Mononuclear cell (primary cell): ENCODE measurements around the gene L3MBTL4. TPM values are rescaled to one million over a fixed set of nuclear protein-coding genes. Genes with fewer than 3 reads are reported as not detected.
"Not testable (repeated sequence)": the region's sequence is repeated elsewhere in the genome, so short reads cannot be mapped to it uniquely, and the experiment has no call there.

ENCODE experiments used
- H3K27me3 ChIP-seq: 2 replicates; pipeline ENCODE4 v1.6.0; 2011; ENCODE audit warnings: low read length, control low read depth; ENCODE audit not compliant: insufficient read depth
- H3K4me1 ChIP-seq: 2 replicates; pipeline ENCODE4 v1.5.1; 2011; ENCODE audit warnings: mild to moderate bottlenecking, low read length, control low read depth; ENCODE audit not compliant: insufficient read depth
- H3K4me3 ChIP-seq: 2 replicates; pipeline ENCODE4 v1.5.1; 2011; ENCODE audit warnings: mild to moderate bottlenecking, low read length, moderate library complexity
- H3K9me3 ChIP-seq: 2 replicates; pipeline ENCODE4 v1.5.1; 2011; ENCODE audit warnings: low read depth, mild to moderate bottlenecking, control low read depth, low read length
- total RNA-seq: library from RNA; depleted of rRNA; stranded (reverse); fragments of >200 nt; gene quantifications from one replicate; pipeline ENCODE4 v1.2.3, GENCODE V29; 2012

The L3MBTL4 gene
- total RNA-seq, 1 donor, result 3.0 TPM

GRCh38 chr18:6414118-6414722 is 491 bp downstream of the L3MBTL4 start:
- Histone ChIP-seq H3K4me3 (peak overlapping the region; percentile 55), H3K4me1 (peaks cover 27% of the 10 kb centered on the region), H3K27me3 (peaks cover 8% of the 10 kb centered on the region), H3K9me3 (no peaks in the 10 kb centered on the region)

DNA sequence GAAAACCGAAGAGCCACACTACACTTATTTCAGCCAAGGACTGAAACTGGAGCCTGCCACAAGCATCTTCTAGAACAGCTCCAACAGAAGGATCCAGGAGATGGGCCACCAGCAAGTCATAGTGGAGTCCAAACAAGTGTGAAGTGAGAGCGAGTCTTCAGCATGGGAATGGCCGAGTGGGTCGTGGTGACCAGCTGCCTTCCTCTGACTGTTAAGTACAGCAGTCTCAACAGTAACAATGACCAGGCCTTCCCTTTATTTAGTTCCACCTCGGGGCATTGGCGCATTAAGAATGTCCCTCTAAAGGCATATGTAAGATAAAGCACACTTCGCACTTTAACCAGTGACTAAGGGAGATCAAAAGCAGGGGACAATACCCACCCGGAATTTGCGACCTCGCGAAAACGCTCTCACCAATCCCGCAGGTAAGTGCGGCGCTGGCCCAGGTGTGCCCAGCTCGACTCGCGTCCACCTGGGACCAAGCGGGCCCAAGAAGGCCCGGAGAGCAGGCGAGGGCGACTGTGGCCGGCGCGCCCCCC is 1.1 kb downstream of the L3MBTL4 start:
- Histone ChIP-seq H3K4me3 (peak overlapping the region; percentile 55), H3K4me1 (peaks cover 28% of the 10 kb centered on the region), H3K9me3 (no peaks in the 10 kb centered on the region), H3K27me3 (peaks cover 8% of the 10 kb centered on the region)

DNA sequence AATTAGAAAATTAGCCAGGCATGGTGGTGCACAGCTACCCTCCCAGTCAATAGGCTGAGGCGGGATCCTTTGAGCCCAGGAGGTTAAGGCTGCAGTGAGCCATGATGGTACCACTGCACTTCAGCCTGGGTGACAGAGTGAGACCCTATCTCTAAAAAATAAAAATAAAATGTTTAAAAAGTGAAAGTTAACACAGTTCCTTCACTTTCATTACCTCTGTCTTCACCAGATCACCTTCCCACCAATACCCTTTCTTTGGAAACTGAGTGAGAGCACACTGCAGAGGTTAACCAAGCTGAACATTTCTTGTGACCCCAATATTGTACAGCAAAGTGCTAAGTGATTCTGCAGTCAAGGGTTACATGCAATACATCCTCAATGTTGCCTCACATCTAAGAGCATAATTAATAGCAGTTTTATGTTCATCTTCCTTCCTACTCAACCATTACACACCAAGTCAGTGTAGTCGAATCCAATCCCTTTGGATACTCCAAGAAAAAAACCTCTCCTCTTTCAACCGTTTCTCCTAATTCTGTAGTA is 1.7 kb downstream of the L3MBTL4 start:
- no peak overlapping the region for H3K4me3 ChIP-seq
- peaks cover 28% of the 10 kb centered on the region for H3K4me1 ChIP-seq
- H3K27me3 ChIP-seq, result peaks cover 8% of the 10 kb centered on the region
- no peaks in the 10 kb centered on the region for H3K9me3 ChIP-seq

GRCh38 chr18:6411382-6411781 is 3.3 kb downstream of the L3MBTL4 start:
- peaks cover 8% of the 10 kb centered on the region for H3K27me3 ChIP-seq
- no peak overlapping the region for H3K4me3 ChIP-seq
- H3K9me3 ChIP-seq, result no peaks in the 10 kb centered on the region
- H3K4me1 ChIP-seq, result peaks cover 36% of the 10 kb centered on the region

GRCh38 chr18:6409933-6410332 is 4.8 kb downstream of the L3MBTL4 start:
- Histone ChIP-seq H3K4me3 (no peak overlapping the region), H3K4me1 (peaks cover 41% of the 10 kb centered on the region), H3K27me3 (peaks cover 4% of the 10 kb centered on the region), H3K9me3 (no peaks in the 10 kb centered on the region)

DNA sequence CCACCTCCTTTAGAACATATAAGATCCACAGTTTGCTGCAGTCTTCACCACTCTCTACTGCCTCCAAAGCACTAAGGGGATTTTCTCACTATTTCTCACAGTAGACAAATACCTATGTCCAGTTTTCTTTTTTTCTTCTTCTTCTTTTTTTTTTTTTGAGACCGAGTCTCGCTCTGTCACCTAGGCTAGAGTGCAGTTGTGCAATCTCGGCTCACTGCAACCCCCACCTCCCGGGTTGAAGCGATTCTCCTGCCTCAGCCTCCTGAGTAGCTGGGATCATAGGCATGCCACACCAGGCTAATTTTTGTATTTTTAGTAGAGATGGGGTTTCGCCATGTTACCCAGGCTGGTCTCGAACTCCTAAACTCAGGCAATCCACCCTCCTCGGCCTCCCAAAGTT is 6.2 kb downstream of the L3MBTL4 start:
- not testable (repeated sequence) for H3K4me3 ChIP-seq, H3K27me3 ChIP-seq, H3K9me3 ChIP-seq
- H3K4me1 ChIP-seq, result peaks cover 36% of the 10 kb centered on the region

DNA sequence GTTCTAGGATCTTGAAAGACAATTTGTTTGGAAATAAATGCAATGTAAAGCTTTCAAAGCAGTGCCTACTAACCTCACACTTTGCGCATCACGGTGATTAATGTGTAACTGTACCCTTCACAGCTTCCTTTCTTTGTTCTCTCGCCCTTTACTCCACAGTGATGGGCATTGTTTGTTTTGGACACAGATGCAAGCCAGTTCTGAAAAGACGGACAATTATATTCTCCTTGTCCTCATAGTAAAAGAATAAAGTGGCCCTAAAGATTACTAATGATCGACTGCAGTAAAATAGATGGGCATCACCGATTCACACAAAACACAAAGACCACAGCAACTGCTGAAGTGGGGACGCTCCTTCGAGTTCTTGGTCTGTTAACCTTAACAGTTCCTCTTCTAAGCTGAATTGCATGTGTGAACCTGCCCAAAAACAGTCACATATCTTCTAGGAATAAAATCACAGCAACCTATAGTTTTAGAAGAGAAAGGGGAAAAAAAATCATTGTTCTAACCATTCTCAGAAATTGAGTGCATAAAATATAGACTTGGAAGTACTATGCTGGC is 7.7 kb downstream of the L3MBTL4 start:
- no peaks in the 10 kb centered on the region for H3K27me3 ChIP-seq
- H3K9me3 ChIP-seq, result no peaks in the 10 kb centered on the region
- H3K4me3 ChIP-seq, result no peak overlapping the region
- peaks cover 23% of the 10 kb centered on the region for H3K4me1 ChIP-seq

DNA sequence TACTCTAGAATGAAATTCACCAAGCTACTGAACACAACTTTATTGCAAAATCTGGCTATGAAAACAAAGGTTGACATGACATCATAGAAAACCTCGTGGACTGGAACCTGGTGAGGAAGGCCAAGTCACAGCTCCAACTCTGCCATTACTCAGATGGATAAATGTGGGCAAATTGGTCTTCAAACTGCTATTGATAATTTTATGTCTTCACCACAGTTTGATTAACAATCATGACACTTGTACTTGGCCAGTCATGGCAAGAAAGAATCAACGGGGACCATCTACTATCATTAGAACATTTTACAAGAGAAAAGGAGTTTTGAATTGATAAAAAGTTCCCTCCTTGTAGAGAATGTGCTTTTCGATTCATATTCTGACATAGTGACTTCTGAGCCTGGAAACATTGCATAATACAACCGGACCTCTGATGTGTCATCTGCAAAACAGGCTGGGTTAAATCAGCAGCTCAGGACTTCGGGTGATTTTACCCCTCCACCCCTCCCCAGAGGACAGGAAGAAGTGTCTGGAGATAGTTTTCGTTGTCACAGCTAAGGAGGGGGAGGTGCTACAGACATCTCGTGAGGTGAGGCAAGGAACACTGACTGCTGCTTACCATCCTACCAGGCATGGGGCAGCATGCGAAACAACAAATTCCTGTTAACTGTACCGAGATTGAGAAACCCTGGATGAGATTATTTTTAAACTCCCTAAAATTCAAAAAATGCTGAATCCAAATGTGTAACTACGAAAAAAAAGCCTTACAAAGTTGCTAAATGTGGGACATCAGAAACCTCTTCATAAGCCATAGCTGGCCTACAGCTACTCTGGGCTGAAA is 8.4 kb downstream of the L3MBTL4 start:
- Histone ChIP-seq H3K9me3 (no peaks in the 10 kb centered on the region), H3K4me1 (peaks cover 23% of the 10 kb centered on the region), H3K4me3 (no peak overlapping the region), H3K27me3 (no peaks in the 10 kb centered on the region)

DNA sequence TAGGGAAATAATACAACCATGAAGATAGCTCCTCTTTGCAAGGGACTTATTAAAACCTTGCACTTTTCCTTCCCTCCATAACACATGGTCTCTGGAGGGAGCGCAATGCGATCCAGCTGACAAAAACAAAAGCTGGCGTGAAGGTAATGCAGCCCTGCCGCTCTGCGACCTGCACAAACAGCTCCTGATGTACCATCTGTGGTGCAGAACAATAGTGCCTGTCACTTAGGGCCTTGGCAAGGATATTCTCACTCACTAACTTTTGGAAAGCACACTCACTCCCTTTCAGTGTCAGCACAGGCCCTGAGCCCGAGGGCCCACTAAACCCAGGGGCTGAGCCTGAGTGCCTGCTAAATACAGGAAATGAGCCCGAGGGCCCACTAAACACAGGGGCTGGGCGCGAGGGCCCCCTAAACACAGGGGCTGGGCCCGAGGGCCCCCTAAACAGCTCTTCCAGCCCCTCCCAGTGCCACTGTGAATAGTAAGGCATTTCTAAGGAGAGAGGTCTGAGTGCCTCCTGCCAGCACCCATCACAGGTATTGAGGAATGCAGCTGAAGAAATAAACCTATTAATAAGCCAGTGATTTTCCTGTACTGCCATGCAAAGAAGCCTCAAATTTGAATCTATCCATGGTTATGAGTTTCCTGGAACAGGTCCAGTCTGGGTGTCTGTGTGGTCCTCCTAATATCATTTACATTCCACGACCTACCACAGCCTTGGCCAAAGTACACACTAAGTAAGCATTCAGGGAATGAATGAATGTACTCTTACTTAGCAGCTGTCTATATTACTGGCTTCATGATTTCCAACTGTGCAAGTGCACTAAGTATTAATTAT is 9.3 kb downstream of the L3MBTL4 start:
- no peak overlapping the region for H3K4me3 ChIP-seq

DNA sequence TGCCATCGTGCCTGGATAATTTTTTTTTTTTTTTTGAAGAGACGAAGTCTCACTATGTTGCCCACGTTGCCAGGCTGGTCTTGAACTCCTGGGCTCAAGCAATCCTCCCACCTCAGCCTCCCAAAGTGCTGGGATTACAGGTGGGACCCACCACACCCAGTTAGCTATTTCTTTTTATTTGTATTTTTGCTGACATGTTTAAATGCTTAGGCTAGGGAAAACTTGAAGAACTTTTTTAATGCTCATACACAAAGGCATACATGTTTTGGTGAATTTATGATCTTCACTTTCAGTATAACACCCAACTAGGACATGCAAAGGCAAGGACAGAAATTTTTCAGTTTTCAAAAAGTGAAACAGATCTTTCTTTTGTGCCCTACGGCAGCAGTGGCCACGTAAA is 9.9 kb downstream of the L3MBTL4 start:
- Histone ChIP-seq H3K4me1 (peaks cover 29% of the 10 kb centered on the region), H3K4me3 (no peak overlapping the region), H3K27me3 (no peaks in the 10 kb centered on the region), H3K9me3 (no peaks in the 10 kb centered on the region)

More for the DNA sequence above, 9.3 kb downstream of the L3MBTL4 start:
- Histone ChIP-seq H3K27me3 (no peaks in the 10 kb centered on the region), H3K4me1 (peaks cover 25% of the 10 kb centered on the region), H3K9me3 (no peaks in the 10 kb centered on the region)

DNA sequence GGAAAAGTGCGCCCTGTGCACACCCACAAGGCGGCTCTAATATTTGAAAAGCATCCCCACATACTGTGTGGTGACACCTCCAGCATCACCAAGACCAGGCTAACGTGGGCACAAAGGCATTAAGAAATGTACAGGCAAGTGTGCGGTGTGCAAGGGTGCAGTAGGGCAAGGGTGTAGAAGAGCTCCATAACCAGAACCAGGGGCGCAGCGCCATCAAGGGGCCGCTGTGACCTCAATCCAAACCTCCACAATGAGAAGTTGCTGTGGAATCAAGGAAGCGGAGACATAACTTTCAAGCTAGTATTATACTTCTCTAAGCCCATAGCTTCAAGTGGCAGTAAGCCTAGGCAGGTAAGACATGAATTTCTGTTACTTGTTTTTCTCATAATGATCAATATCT is 13.0 kb downstream of the L3MBTL4 start:
- Histone ChIP-seq H3K9me3 (no peaks in the 10 kb centered on the region), H3K4me3 (no peak overlapping the region), H3K27me3 (no peaks in the 10 kb centered on the region), H3K4me1 (peaks cover 19% of the 10 kb centered on the region)

GRCh38 chr18:6399776-6400175 is 14.9 kb downstream of the L3MBTL4 start:
- no peak overlapping the region for H3K4me3 ChIP-seq
- no peaks in the 10 kb centered on the region for H3K9me3 ChIP-seq
- no peaks in the 10 kb centered on the region for H3K27me3 ChIP-seq
- H3K4me1 ChIP-seq, result peaks cover 6% of the 10 kb centered on the region

DNA sequence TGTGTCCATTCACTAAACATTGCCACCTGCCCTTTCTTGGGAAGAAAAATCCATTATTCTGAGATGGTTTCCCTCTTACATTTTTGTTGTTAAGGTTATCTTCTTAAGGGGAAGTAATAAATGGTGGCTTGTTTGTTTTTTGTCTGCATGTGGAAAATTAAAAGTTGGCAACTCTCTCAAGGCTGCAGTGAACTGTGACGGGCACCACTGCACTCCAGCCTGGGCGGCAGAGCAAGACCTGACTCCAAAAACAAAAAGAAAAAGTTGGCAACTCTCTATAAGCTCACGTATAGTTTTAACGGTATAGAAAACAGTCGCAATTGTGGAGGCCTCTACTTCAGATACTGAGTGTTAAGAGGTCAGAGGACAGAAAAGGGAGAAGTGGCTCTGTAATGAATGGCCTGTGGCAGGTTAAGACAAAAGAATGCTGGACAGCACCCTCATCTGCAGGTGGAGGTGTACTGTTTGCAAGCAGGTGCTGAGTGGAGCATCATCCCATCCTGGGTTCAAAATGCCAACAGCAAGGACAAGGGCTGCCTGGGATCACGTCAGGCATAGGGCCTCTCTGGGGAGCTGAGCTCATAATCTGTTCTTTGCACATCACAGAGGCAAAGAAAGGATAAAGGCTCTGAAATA is 16.7 kb downstream of the L3MBTL4 start:
- H3K4me3 ChIP-seq, result no peak overlapping the region
- H3K9me3 ChIP-seq, result no peaks in the 10 kb centered on the region
- no peaks in the 10 kb centered on the region for H3K27me3 ChIP-seq
- H3K4me1 ChIP-seq, result peaks cover 6% of the 10 kb centered on the region

DNA sequence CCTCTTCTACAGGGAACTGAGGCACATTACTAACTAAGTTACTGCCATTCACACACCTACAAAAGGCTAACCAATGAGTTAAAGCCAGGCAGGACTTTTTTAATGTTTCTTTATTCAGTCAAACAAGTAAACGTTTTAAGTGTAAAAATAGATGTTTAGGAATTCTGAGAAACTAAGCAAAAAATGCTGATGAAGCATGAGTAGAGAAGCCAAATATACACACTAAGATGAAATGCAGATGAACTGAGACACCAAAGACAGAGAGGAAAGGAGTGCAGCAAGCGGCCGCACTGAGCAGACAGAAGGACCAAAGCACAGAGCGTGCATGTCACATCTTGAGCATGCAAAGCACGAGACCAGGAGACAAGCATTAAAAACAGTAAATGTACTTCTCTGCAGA is 17.9 kb downstream of the L3MBTL4 start:
- Histone ChIP-seq H3K9me3 (peaks cover under 1% of the 10 kb centered on the region), H3K4me3 (no peak overlapping the region), H3K27me3 (no peaks in the 10 kb centered on the region), H3K4me1 (peaks cover 6% of the 10 kb centered on the region)
